ENCODE measurements around the gene ELF2.

The ELF2 gene

GRCh38 chr4:139154538-139154937 lies 22.5 kb downstream of the ELF2 start:
- no peak for TF ChIP-seq CTCF (conservative IDR thresholded peaks at IDR 0.05; ENCODE audit: low read length)
- no peak for TF ChIP-seq EZH2phosphoT487 (IDR thresholded peaks at IDR 0.05; ENCODE audit: borderline replicate concordance)
- H3K9me2 ChIP-seq (replicated peaks; ENCODE audit: low read depth, low read length), result no peaks in the 10 kb centered on the region
- H3K27me3 ChIP-seq (ENCODE audit: insufficient read depth, low read length, poor library complexity, severe bottlenecking), result no peaks in the 10 kb centered on the region
- H4K20me1 ChIP-seq (ENCODE audit: insufficient read depth, low read length, poor library complexity, severe bottlenecking), result peaks cover 9% of the 10 kb centered on the region
- H2AFZ ChIP-seq (ENCODE audit: low read length), result no peak overlapping the region
- no peaks in the 10 kb centered on the region for H3F3A ChIP-seq (ENCODE audit: low read depth)
- H3K36me3 ChIP-seq (ENCODE audit: insufficient read depth, low read length), result no peaks in the 10 kb centered on the region
- no peak overlapping the region for H3K9ac ChIP-seq (ENCODE audit: low read depth, low read length, poor library complexity, severe bottlenecking)
- no peaks in the 10 kb centered on the region for H3K9me3 ChIP-seq (ENCODE audit: insufficient read depth, low read depth, low read length)
- no peak overlapping the region for H3K4me2 ChIP-seq (ENCODE audit: low read depth, low read length, poor library complexity, severe bottlenecking)
- H3K4me3 ChIP-seq (ENCODE audit: low read length, poor library complexity, severe bottlenecking), result no peak overlapping the region
- peaks cover 76% of the 10 kb centered on the region for H3K79me2 ChIP-seq (ENCODE audit: insufficient read depth, low read length)
- no peaks in the 10 kb centered on the region for H3K4me1 ChIP-seq (ENCODE audit: insufficient read depth, low read length, poor library complexity, severe bottlenecking)

- TF ChIP-seq CTCF (conservative IDR thresholded peaks at IDR 0.05; ENCODE audit: low read length) (no peak), EZH2phosphoT487 (IDR thresholded peaks at IDR 0.05; ENCODE audit: borderline replicate concordance) (no peak)
- Histone ChIP-seq H3K4me1 (ENCODE audit: insufficient read depth, low read length, poor library complexity, severe bottlenecking) (no peaks in the 10 kb centered on the region), H4K20me1 (ENCODE audit: insufficient read depth, low read length, poor library complexity, severe bottlenecking) (peaks cover 10% of the 10 kb centered on the region), H3K4me2 (ENCODE audit: low read depth, low read length, poor library complexity, severe bottlenecking) (no peak overlapping the region), H2AFZ (ENCODE audit: low read length) (no peak overlapping the region), H3K4me3 (ENCODE audit: low read length, poor library complexity, severe bottlenecking) (no peak overlapping the region), H3K9me3 (ENCODE audit: insufficient read depth, low read depth, low read length) (no peaks in the 10 kb centered on the region), H3K9me2 (replicated peaks; ENCODE audit: low read depth, low read length) (no peaks in the 10 kb centered on the region), H3K36me3 (ENCODE audit: insufficient read depth, low read length) (no peaks in the 10 kb centered on the region), H3K9ac (ENCODE audit: low read depth, low read length, poor library complexity, severe bottlenecking) (no peak overlapping the region), H3K27me3 (ENCODE audit: insufficient read depth, low read length, poor library complexity, severe bottlenecking) (no peaks in the 10 kb centered on the region), H3K79me2 (ENCODE audit: insufficient read depth, low read length) (peaks cover 76% of the 10 kb centered on the region), H3F3A (ENCODE audit: low read depth) (no peaks in the 10 kb centered on the region)
Measured at GRCh38 chr4:139154134-139154421, 22.9 kb downstream of the ELF2 start.

GRCh38 chr4:139153411-139154133 lies 23.4 kb downstream of the ELF2 start:
- no peaks in the 10 kb centered on the region for H3K27me3 ChIP-seq (ENCODE audit: insufficient read depth, low read length, poor library complexity, severe bottlenecking)
- no peaks in the 10 kb centered on the region for H3K36me3 ChIP-seq (ENCODE audit: insufficient read depth, low read length)
- H3F3A ChIP-seq (ENCODE audit: low read depth), result no peaks in the 10 kb centered on the region
- no peak overlapping the region for H3K4me2 ChIP-seq (ENCODE audit: low read depth, low read length, poor library complexity, severe bottlenecking)
- TF ChIP-seq EZH2phosphoT487 (IDR thresholded peaks at IDR 0.05; ENCODE audit: borderline replicate concordance) (no peak), CTCF (conservative IDR thresholded peaks at IDR 0.05; ENCODE audit: low read length) (no peak)
- H3K4me1 ChIP-seq (ENCODE audit: insufficient read depth, low read length, poor library complexity, severe bottlenecking), result peaks cover 1% of the 10 kb centered on the region
- H3K9me2 ChIP-seq (replicated peaks; ENCODE audit: low read depth, low read length), result no peaks in the 10 kb centered on the region
- no peaks in the 10 kb centered on the region for H3K9me3 ChIP-seq (ENCODE audit: insufficient read depth, low read depth, low read length)
- no peak overlapping the region for H3K9ac ChIP-seq (ENCODE audit: low read depth, low read length, poor library complexity, severe bottlenecking)
- H3K4me3 ChIP-seq (ENCODE audit: low read length, poor library complexity, severe bottlenecking), result no peak overlapping the region
- H4K20me1 ChIP-seq (ENCODE audit: insufficient read depth, low read length, poor library complexity, severe bottlenecking), result peaks cover 13% of the 10 kb centered on the region
- H3K79me2 ChIP-seq (ENCODE audit: insufficient read depth, low read length), result peaks cover 78% of the 10 kb centered on the region
- no peak overlapping the region for H2AFZ ChIP-seq (ENCODE audit: low read length)
